SK-N-SH (cell line): ENCODE measurements around the gene ALPG. TPM values are rescaled to one million over a fixed set of nuclear protein-coding genes. Genes with fewer than 3 reads are reported as not detected.

ENCODE experiments used
- CTCF ChIA-PET: fragments of 300-600, 350-600 bp; formaldehyde crosslinking; extraction: SDS; loops from one replicate; lab custom pipeline; 2021; lab: Yijun Ruan, JAX
- POLR2A ChIA-PET: fragments of 350-600 bp; sonication (Branson Sonifier 250); formaldehyde crosslinking; extraction: SDS; loops from one replicate; lab custom pipeline; 2020; ENCODE audit warnings: antibody characterized with exemption, inconsistent platforms; lab: Yijun Ruan, JAX
- DNase-seq: peaks from one replicate; pipeline ENCODE4 v3.0.0; 2012
- H2AFZ ChIP-seq: fragments of 200-600 bp; sonication (generic); 2 replicates; pipeline ENCODE4 v1.8.1; 2016; ENCODE audit warnings: antibody characterized with exemption, mild to moderate bottlenecking, low read depth
- H3F3A ChIP-seq: fragments of 200-600 bp; sonication (generic); replicated peaks from 2 replicates; pipeline ENCODE3; 2016; ENCODE audit warnings: antibody characterized with exemption, mild to moderate bottlenecking; ENCODE audit not compliant: insufficient read depth
- H3K27ac ChIP-seq, 2 experiments: fragments of 200-500 bp in 1 of 2; fragments of 200-600 bp in 1 of 2; sonication (Bioruptor generic) in 1 of 2; sonication (generic), shearing (Covaris generic) in 1 of 2; 2 replicates each; pipeline versions ENCODE4 v1.5.1 to v1.6.1; 2014 to 2016; ENCODE audit warnings: low read depth in 2 of 2, inconsistent platforms in 1 of 2, low read length in 1 of 2, mild to moderate bottlenecking in 1 of 2, mixed read lengths in 1 of 2
- H3K27me3 ChIP-seq: fragments of 200-600 bp; sonication (generic), shearing (Covaris generic); 2 replicates; pipeline ENCODE4 v1.6.1; 2016; ENCODE audit warnings: mixed run types; ENCODE audit not compliant: insufficient read depth
- H3K36me3 ChIP-seq, 2 experiments: fragments of 200-500 bp in 1 of 2; fragments of 200-600 bp in 1 of 2; sonication (Bioruptor generic) in 1 of 2; sonication (generic) in 1 of 2; replicated peaks in 1 of 2; 2 replicates each; pipeline versions ENCODE3 to v1.5.1; 2014 to 2016; ENCODE audit warnings: low read length in 1 of 2, mild to moderate bottlenecking in 1 of 2; ENCODE audit not compliant: insufficient read depth in 2 of 2, control insufficient read depth in 1 of 2
- H3K4me1 ChIP-seq, 2 experiments: fragments of 200-500 bp in 1 of 2; fragments of 200-600 bp in 1 of 2; sonication (Bioruptor generic) in 1 of 2; sonication (generic), shearing (Covaris generic) in 1 of 2; 2 replicates each; pipeline versions ENCODE4 v1.5.1 to v1.6.1; 2014 to 2016; ENCODE audit warnings: low read depth in 1 of 2, low read length in 1 of 2, mixed run types in 1 of 2; ENCODE audit not compliant: insufficient read depth in 2 of 2, control insufficient read depth in 1 of 2
- H3K4me2 ChIP-seq: fragments of 200-600 bp; sonication (generic), shearing (Covaris generic); 2 replicates; pipeline ENCODE4 v1.6.1; 2017; ENCODE audit warnings: mixed run types
- H3K4me3 ChIP-seq, 2 experiments: fragments of 200-500 bp in 1 of 2; fragments of 200-600 bp in 1 of 2; sonication (Bioruptor generic) in 1 of 2; sonication (generic), shearing (Covaris generic) in 1 of 2; 2 replicates each; pipeline versions ENCODE4 v1.5.1 to v1.8.1; 2014 to 2016; ENCODE audit warnings: low read depth in 2 of 2, inconsistent platforms in 1 of 2, low read length in 1 of 2, mild to moderate bottlenecking in 1 of 2, mixed read lengths in 1 of 2, moderate library complexity in 1 of 2
- H3K79me2 ChIP-seq: fragments of 200-600 bp; sonication (generic); 2 replicates; pipeline ENCODE4 v1.8.1; 2017; ENCODE audit warnings: mild to moderate bottlenecking; ENCODE audit not compliant: insufficient read depth
- H3K9ac ChIP-seq: fragments of 200-600 bp; sonication (generic); 2 replicates; pipeline ENCODE4 v1.6.1; 2017; ENCODE audit warnings: mixed run types
- H3K9me2 ChIP-seq: fragments of 200-600 bp; sonication (generic); 2 replicates; pipeline ENCODE4 v1.6.1; 2017; ENCODE audit warnings: mixed run types
- H3K9me3 ChIP-seq: fragments of 200-600 bp; sonication (generic); 2 replicates; pipeline ENCODE4 v1.6.1; 2017; ENCODE audit warnings: mixed run types, mild to moderate bottlenecking, moderate library complexity
- H4K20me1 ChIP-seq: fragments of 200-600 bp; sonication (generic); 2 replicates; pipeline ENCODE4 v1.6.1; 2017; ENCODE audit warnings: mild to moderate bottlenecking, mixed run types; ENCODE audit not compliant: insufficient read depth
- CTCF ChIP-seq: fragments of 200-600 bp; sonication (generic); IDR thresholded peaks from 2 replicates; pipeline ENCODE4 v1.6.1; 2017; ENCODE audit warnings: antibody characterized with exemption, mild to moderate bottlenecking, moderate library complexity
- ELF1 ChIP-seq: IDR thresholded peaks from 2 replicates; pipeline ENCODE4 v1.4.0; 2012
- EP300 ChIP-seq, 2 experiments: IDR thresholded peaks; 2 replicates each; pipeline versions ENCODE4 v1.4.0 to v1.6.1; 2012; ENCODE audit warnings: borderline replicate concordance in 1 of 2, low read depth in 1 of 2, low read length in 1 of 2
- FOXJ3 ChIP-seq: sonication (generic); formaldehyde crosslinking; IDR thresholded peaks from 2 replicates; pipeline ENCODE4 v1.5.1; 2020; ENCODE audit warnings: mild to moderate bottlenecking, missing genetic modification reagents
- GATA2 ChIP-seq: sonication (generic); formaldehyde crosslinking; IDR thresholded peaks from 2 replicates; pipeline ENCODE4 v1.5.0; 2020; ENCODE audit warnings: mild to moderate bottlenecking, missing genetic modification reagents
- JUND ChIP-seq: IDR thresholded peaks from 2 replicates; pipeline ENCODE4 v1.4.0; 2012
- MAX ChIP-seq: IDR thresholded peaks from 2 replicates; pipeline ENCODE4 v1.4.0; 2012; ENCODE audit warnings: low read depth
- MEF2A ChIP-seq: IDR thresholded peaks from 2 replicates; pipeline ENCODE4 v1.4.0; 2012; ENCODE audit warnings: low read depth, borderline replicate concordance
- PBX3 ChIP-seq: IDR thresholded peaks from 2 replicates; pipeline ENCODE4; 2012
- POLR2AphosphoS5 ChIP-seq: IDR thresholded peaks from 2 replicates; pipeline ENCODE4 v1.6.1; 2012; ENCODE audit warnings: low read depth, low read length
- RAD21 ChIP-seq: IDR thresholded peaks from 2 replicates; pipeline ENCODE4 v1.6.1; 2012; ENCODE audit warnings: mild to moderate bottlenecking, low read length
- RCOR1 ChIP-seq: fragments of 150-350 bp; IDR thresholded peaks from 2 replicates; pipeline ENCODE4 v1.6.1; 2017; ENCODE audit warnings: antibody characterized with exemption, low read length
- RFX5 ChIP-seq: IDR thresholded peaks from 2 replicates; pipeline ENCODE4 v1.6.1; 2012; ENCODE audit warnings: mild to moderate bottlenecking, improper control_type of control experiment, low read length
- RXRA ChIP-seq: IDR thresholded peaks from 2 replicates; pipeline ENCODE4 v1.4.0; 2012; ENCODE audit warnings: low read depth, mild to moderate bottlenecking, borderline replicate concordance
- SMC3 ChIP-seq: IDR thresholded peaks from 2 replicates; pipeline ENCODE4 v1.6.1; 2012; ENCODE audit warnings: low read depth, low read length, improper control_type of control experiment
- TAF1 ChIP-seq: IDR thresholded peaks from 2 replicates; pipeline ENCODE4 v1.6.1; 2012; ENCODE audit warnings: low read depth, mild to moderate bottlenecking, low read length, moderate library complexity, borderline replicate concordance
- TCF12 ChIP-seq: IDR thresholded peaks from 2 replicates; pipeline ENCODE4 v1.4.0; 2012
- YY1 ChIP-seq: IDR thresholded peaks from 2 replicates; pipeline ENCODE4 v1.4.0; 2012; ENCODE audit warnings: low read depth, mild to moderate bottlenecking
- WGBS: methylation state at CpG from one replicate; pipeline ENCODE4 v1.1.6; 2017; ENCODE audit warnings: low lambda C conversion rate; 5-methylcytosine and 5-hydroxymethylcytosine counted together
- polyA plus RNA-seq, 3 experiments: library from polyadenylated mRNA; depleted of rRNA; stranded (reverse); fragments of >200 nt; gene quantifications; 2 replicates each; pipeline ENCODE4 v1.2.3, GENCODE V29; 2012

The ALPG gene
- polyA plus RNA-seq, 1 of the 3 experiments (the other 2 are of a cell fraction) = not detected

DNA sequence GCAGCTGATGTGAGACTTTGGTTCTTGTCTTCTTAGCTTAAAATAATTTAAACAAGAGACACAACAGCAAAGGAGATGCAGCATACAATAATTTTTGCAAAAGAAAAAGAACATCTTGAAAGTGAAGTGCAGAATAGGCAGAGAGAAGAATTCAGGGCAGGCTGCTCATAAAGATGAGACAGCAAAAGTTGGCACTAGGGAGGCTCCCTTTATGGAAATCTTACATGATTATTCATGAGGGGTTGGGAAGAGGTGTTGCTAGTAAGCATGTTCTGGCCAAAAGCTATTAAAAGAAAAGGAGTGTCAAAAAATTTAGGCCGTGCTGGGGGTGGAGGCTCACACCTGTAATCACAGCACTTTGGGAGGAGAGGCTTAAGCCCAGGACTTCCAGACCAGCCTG lies 32.3 kb upstream of the ALPG start:
- TF ChIP-seq TAF1 = no peak
- no peaks in the 10 kb centered on the region for H3K9me3 ChIP-seq
- WGBS = 47% methylated on average over 1 of the region's 1 CpG
- H3K4me1 ChIP-seq = no peaks in the 10 kb centered on the region
- CTCF ChIA-PET = interaction anchor here (1.4 to 1.8 kb wide), 4 partner anchors 10 to 468 kb away, joined by 4 to 6 read pairs (median 4); no protein-coding TSS in a partner anchor
- H3K9ac ChIP-seq = no peak overlapping the region
- H2AFZ ChIP-seq = no peak overlapping the region
- H4K20me1 ChIP-seq = no peaks in the 10 kb centered on the region
- no peaks in the 10 kb centered on the region for H3K9me2 ChIP-seq
- no peak for DNase-seq
- no peak overlapping the region for H3K4me3 ChIP-seq
- POLR2A ChIA-PET = no interaction called here
- H3K36me3 ChIP-seq = no peaks in the 10 kb centered on the region
- no peak overlapping the region for H3K4me2 ChIP-seq
- H3F3A ChIP-seq = no peaks in the 10 kb centered on the region
- H3K27me3 ChIP-seq = no peaks in the 10 kb centered on the region; the same call in 1 of the 2 replicates
- H3K79me2 ChIP-seq = no peaks in the 10 kb centered on the region
- no peak overlapping the region for H3K27ac ChIP-seq

- H3K4me3 ChIP-seq = no peak overlapping the region
- TF ChIP-seq RAD21 = no peak
- TF ChIP-seq TAF1 = no peak
- no peak for TF ChIP-seq SMC3
- no peak for TF ChIP-seq CTCF
- no peak for TF ChIP-seq TCF12
- TF ChIP-seq RFX5 = no peak
- no peak for TF ChIP-seq FOXJ3 (CRISPR knock-in tag)
- no peak for TF ChIP-seq MEF2A
- no peak for TF ChIP-seq MAX
- no peak for TF ChIP-seq POLR2AphosphoS5
- TF ChIP-seq PBX3 = no peak
- no peak for TF ChIP-seq ELF1
- TF ChIP-seq RCOR1 = no peak
- no peak for TF ChIP-seq GATA2 (CRISPR knock-in tag)
- TF ChIP-seq RXRA = no peak
- no peak for TF ChIP-seq YY1
- no peak for TF ChIP-seq JUND
- no peak for TF ChIP-seq EP300 (IDR thresholded peaks at IDR 0.05; ENCODE audit: borderline replicate concordance in 1 of 2, low read depth in 1 of 2, low read length in 1 of 2)
- H4K20me1 ChIP-seq = no peaks in the 10 kb centered on the region
- no peaks in the 10 kb centered on the region for H3K9me2 ChIP-seq
- H3K9ac ChIP-seq = no peak overlapping the region
- no peaks in the 10 kb centered on the region for H3K79me2 ChIP-seq
- no peak overlapping the region for H3K4me2 ChIP-seq
- no peak overlapping the region for H2AFZ ChIP-seq
- DNase-seq = no peak
- H3K36me3 ChIP-seq = no peaks in the 10 kb centered on the region
- ChIA-PET POLR2A (no interaction called here), CTCF (interaction anchor here (1.2 to 1.8 kb wide), 3 partner anchors 10 to 49 kb away, joined by 3 to 6 read pairs (median 3); no protein-coding TSS in a partner anchor)
- no peaks in the 10 kb centered on the region for H3F3A ChIP-seq
- H3K27ac ChIP-seq = no peak overlapping the region
- H3K4me1 ChIP-seq = no peaks in the 10 kb centered on the region
- 73% methylated on average over 12 of the region's 12 CpGs for WGBS
- H3K27me3 ChIP-seq = no peaks in the 10 kb centered on the region; the same call in 1 of the 2 replicates
- H3K9me3 ChIP-seq = no peaks in the 10 kb centered on the region
Measured at GRCh38 chr2:232375164-232375563, 31.5 kb upstream of the ALPG start.
